ENCODE results near the gene PDE2A.

The PDE2A gene

DNA sequence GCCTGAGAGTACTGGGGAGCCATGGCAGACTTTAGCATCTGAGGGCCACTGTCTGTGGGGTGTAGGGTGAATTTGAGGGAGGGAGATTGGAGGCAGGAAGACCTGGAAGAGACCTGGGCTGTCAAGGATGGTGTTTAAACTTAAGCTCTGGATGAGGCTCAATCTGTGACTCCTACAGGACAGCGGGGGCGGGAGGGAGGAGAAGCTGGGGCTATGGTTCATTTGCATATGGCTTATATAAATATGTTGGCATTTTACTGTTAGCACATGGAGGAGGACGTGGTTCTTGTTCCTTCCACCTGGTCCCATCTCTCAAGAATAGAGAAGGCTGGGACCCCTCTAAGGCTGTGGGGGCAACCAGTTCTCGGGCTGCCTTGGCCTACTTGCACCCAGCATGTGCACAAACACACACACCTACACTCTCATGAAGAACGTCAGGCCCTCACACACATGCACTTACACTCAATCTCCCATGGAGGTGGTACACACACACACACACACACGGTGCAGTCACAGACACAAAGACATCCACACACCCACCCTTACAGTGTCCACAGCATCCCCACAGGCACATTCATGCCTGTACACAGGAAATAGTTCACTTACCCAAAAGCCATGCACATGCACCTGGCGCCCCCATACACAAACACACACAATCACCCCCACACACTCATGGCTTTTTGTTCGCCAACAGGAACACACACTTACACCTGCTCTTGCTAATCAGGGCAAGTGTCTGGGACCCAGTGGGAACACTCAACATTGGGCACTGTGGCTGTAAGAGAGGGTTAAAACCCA, 81.3 kb downstream of the PDE2A start:
- DNase-seq (ENCODE audit: insufficient read length, low spot score) (no peak), FAIRE-seq (peak; percentile 64)
- TF ChIP-seq PAX5 (IDR thresholded peaks at IDR 0.05; ENCODE audit: insufficient read depth, low read length, severe bottlenecking) = no peak
- TF ChIP-seq TAF1 (IDR thresholded peaks at IDR 0.05; ENCODE audit: low read depth, low read length) = no peak
- TF ChIP-seq POLR2AphosphoS5 (IDR thresholded peaks at IDR 0.05; ENCODE audit: low read depth, low read length) = no peak
- no peak for TF ChIP-seq POU2F2 (IDR thresholded peaks at IDR 0.05; ENCODE audit: low read depth, low read length)

GRCh38 chr11:72591785-72592502, 82.3 kb downstream of the PDE2A start:
- FAIRE-seq = peak; percentile 64
- DNase-seq (ENCODE audit: insufficient read length, low spot score) = no peak
- TF ChIP-seq TAF1 (IDR thresholded peaks at IDR 0.05; ENCODE audit: low read depth, low read length) = no peak
- no peak for TF ChIP-seq POLR2AphosphoS5 (IDR thresholded peaks at IDR 0.05; ENCODE audit: low read depth, low read length)
- no peak for TF ChIP-seq POU2F2 (IDR thresholded peaks at IDR 0.05; ENCODE audit: low read depth, low read length)
- TF ChIP-seq SPI1 (IDR thresholded peaks at IDR 0.05; ENCODE audit: low read depth, low read length) = no peak
- no peak for TF ChIP-seq POLR2A (IDR thresholded peaks at IDR 0.05; ENCODE audit: low read depth, low read length)
- no peak for TF ChIP-seq PAX5 (IDR thresholded peaks at IDR 0.05; ENCODE audit: insufficient read depth, low read length, severe bottlenecking)

DNA sequence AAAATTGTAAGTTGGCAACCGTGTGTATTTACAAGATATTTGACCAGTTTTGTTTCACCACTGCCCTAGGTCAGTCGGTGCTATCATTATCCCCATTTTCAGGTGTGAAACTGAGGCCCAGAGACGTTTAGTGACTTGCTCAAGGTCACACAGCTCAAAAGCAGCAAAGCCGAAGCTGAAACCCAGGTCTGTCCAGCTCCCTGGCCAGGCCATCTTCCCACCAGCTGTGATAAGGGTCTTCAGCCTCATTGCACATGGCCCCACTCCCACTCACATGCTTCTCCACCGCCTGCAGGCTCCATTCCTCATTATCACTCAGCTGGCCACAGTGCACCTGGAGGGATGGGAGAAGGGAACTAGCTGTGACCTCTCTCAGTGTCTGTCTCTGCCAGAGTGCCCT, 83.2 kb downstream of the PDE2A start:
- TF ChIP-seq POLR2AphosphoS5 (IDR thresholded peaks at IDR 0.05; ENCODE audit: low read depth, low read length) (no peak), PAX5 (IDR thresholded peaks at IDR 0.05; ENCODE audit: insufficient read depth, low read length, severe bottlenecking) (no peak), POLR2A (IDR thresholded peaks at IDR 0.05; ENCODE audit: low read depth, low read length) (no peak), TAF1 (IDR thresholded peaks at IDR 0.05; ENCODE audit: low read depth, low read length) (no peak), POU2F2 (IDR thresholded peaks at IDR 0.05; ENCODE audit: low read depth, low read length) (no peak), SPI1 (IDR thresholded peaks at IDR 0.05; ENCODE audit: low read depth, low read length) (no peak)
- DNase-seq (ENCODE audit: insufficient read length, low spot score) = no peak
- no peak for FAIRE-seq

GRCh38 chr11:72589802-72590761, 84.1 kb downstream of the PDE2A start:
- TF ChIP-seq POLR2AphosphoS5 (IDR thresholded peaks at IDR 0.05; ENCODE audit: low read depth, low read length) (no peak), POU2F2 (IDR thresholded peaks at IDR 0.05; ENCODE audit: low read depth, low read length) (no peak), POLR2A (IDR thresholded peaks at IDR 0.05; ENCODE audit: low read depth, low read length) (no peak), PAX5 (IDR thresholded peaks at IDR 0.05; ENCODE audit: insufficient read depth, low read length, severe bottlenecking) (no peak), TAF1 (IDR thresholded peaks at IDR 0.05; ENCODE audit: low read depth, low read length) (no peak), SPI1 (IDR thresholded peaks at IDR 0.05; ENCODE audit: low read depth, low read length) (no peak)
- DNase-seq (ENCODE audit: insufficient read length, low spot score) (no peak), FAIRE-seq (no peak)

DNA sequence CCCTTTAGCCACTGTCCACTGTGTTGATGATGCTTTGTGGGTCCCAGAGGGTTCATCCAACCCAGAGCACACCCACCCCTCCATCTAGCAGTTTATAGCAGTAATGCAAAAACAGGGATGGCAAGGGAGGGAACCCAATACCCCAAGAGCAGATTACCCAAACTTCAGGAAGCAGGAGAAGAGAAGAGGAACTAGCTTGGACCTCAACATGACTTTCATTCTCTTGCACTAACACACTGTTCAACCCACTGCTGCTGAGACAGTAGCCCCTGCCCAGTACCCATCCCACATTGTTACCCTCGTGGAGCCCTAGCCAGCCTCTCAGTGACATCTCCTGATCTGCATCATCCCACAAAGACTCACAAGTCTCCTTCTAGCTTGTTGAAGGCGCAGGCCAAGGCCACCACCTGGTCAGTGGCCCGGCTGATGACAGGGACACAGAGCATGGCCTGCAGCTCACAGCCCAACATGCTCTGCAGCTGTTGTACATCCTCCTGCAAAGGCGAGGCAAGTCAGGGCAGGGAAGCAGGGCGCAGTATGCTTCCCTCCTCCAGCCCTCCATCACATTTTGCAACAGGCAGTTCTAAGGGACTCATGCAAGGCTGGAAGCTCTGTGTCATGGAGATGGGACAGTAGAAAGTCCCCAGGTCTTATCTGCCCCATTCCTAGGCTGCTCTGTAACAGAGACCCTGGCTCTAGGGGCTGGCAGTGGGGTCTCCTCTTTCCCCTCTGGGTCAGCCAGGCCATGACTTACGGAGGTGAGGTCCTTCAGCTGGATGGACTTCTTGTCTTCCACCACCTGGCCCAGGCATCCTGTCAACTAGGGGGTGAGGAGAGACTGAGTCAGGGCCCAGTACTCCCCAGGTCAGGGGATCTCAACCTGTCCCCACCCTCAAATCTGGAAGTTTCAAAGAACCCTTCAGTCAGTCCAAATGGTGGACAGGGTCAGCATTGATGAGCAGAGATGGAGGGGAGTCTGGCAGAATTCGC, 85.5 kb downstream of the PDE2A start:
- TF ChIP-seq POLR2AphosphoS5 (IDR thresholded peaks at IDR 0.05; ENCODE audit: low read depth, low read length) = no peak
- TF ChIP-seq PAX5 (IDR thresholded peaks at IDR 0.05; ENCODE audit: insufficient read depth, low read length, severe bottlenecking) = no peak
- no peak for TF ChIP-seq SPI1 (IDR thresholded peaks at IDR 0.05; ENCODE audit: low read depth, low read length)
- TF ChIP-seq TAF1 (IDR thresholded peaks at IDR 0.05; ENCODE audit: low read depth, low read length) = no peak
- no peak for TF ChIP-seq POU2F2 (IDR thresholded peaks at IDR 0.05; ENCODE audit: low read depth, low read length)
- no peak for TF ChIP-seq POLR2A (IDR thresholded peaks at IDR 0.05; ENCODE audit: low read depth, low read length)
- no peak for FAIRE-seq
- DNase-seq (ENCODE audit: insufficient read length, low spot score) = no peak

GRCh38 chr11:72587696-72588095, 86.5 kb downstream of the PDE2A start:
- TF ChIP-seq SPI1 (IDR thresholded peaks at IDR 0.05; ENCODE audit: low read depth, low read length) (no peak), POU2F2 (IDR thresholded peaks at IDR 0.05; ENCODE audit: low read depth, low read length) (no peak), POLR2AphosphoS5 (IDR thresholded peaks at IDR 0.05; ENCODE audit: low read depth, low read length) (no peak), PAX5 (IDR thresholded peaks at IDR 0.05; ENCODE audit: insufficient read depth, low read length, severe bottlenecking) (no peak), TAF1 (IDR thresholded peaks at IDR 0.05; ENCODE audit: low read depth, low read length) (no peak), POLR2A (IDR thresholded peaks at IDR 0.05; ENCODE audit: low read depth, low read length) (no peak)
- FAIRE-seq (no peak), DNase-seq (ENCODE audit: insufficient read length, low spot score) (no peak)

DNA sequence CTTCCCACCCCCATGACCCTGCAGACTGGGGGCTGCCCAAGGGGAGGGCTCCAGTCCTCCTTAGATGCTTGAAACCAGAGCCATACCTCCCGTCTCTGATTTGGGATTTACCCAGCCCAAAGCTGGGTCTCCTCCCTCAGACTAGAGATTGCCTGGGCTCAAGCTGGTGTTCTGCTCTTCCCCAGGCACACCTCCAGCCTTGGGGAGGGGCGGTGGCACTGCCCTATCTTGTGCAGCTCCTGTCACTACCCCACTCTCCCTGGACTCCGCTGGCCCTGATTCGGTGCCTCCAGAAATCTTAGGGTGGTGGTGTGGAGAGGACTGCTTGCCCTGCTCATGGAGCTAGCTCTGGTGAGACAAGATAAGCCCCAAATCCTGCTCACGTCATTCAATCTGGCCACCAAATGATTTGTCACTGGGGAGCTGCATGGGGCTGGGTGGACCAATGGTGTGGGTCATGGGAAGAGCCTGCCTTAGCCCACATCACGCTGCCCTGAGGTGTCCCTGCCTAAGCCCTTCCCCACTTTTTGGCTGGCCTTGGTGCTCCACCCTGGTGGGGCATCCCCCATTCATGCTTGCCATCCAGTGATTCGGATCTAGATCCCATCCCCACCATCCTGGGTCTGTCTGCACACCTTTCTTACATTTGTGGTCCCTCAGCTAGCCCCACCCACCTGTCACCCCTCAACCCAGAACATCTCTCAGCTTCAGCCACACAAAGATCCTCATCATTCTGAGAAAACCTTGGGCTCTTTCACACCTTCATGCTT, 87.7 kb downstream of the PDE2A start:
- FAIRE-seq (no peak), DNase-seq (ENCODE audit: insufficient read length, low spot score) (no peak)
- TF ChIP-seq POU2F2 (IDR thresholded peaks at IDR 0.05; ENCODE audit: low read depth, low read length) = no peak
- no peak for TF ChIP-seq POLR2A (IDR thresholded peaks at IDR 0.05; ENCODE audit: low read depth, low read length)
- no peak for TF ChIP-seq SPI1 (IDR thresholded peaks at IDR 0.05; ENCODE audit: low read depth, low read length)
- no peak for TF ChIP-seq POLR2AphosphoS5 (IDR thresholded peaks at IDR 0.05; ENCODE audit: low read depth, low read length)
- TF ChIP-seq TAF1 (IDR thresholded peaks at IDR 0.05; ENCODE audit: low read depth, low read length) = no peak
- no peak for TF ChIP-seq PAX5 (IDR thresholded peaks at IDR 0.05; ENCODE audit: insufficient read depth, low read length, severe bottlenecking)
